CD14-positive monocyte (primary cell): ENCODE measurements around the gene PPIL4. TPM values are rescaled to one million over a fixed set of nuclear protein-coding genes. Genes with fewer than 3 reads are reported as not detected.

ENCODE experiments used
- DNase-seq, 3 donors: peaks; one replicate each; pipeline ENCODE4 v3.0.0-alpha.2; 2011 to 2022
- H2AFZ ChIP-seq: 2 replicates; pipeline ENCODE4 v1.6.0; 2012; ENCODE audit warnings: mild to moderate bottlenecking, low read depth, low read length, inconsistent platforms; ENCODE audit not compliant: insufficient read depth, poor library complexity, severe bottlenecking
- H3K27ac ChIP-seq, 2 donors: 1 replicate in 1 of 2; 2 replicates in 1 of 2; pipeline ENCODE4 v1.5.1; 2012 to 2013; ENCODE audit warnings: low read length in 2 of 2, control low read depth in 1 of 2, inconsistent platforms in 1 of 2, low read depth in 1 of 2, mild to moderate bottlenecking in 1 of 2
- H3K27me3 ChIP-seq, 2 donors: one replicate each; pipeline versions ENCODE4 v1.6.0 to v1.6.1; 2011 to 2013; ENCODE audit warnings: low read length in 2 of 2; ENCODE audit not compliant: control insufficient read depth in 2 of 2, insufficient read depth in 2 of 2
- H3K36me3 ChIP-seq, 2 donors: replicated peaks in 1 of 2; 1 replicate in 1 of 2; 2 replicates in 1 of 2; pipeline versions ENCODE4 v1.5.1 to v1.6.1; 2012 to 2013; ENCODE audit warnings: low read length in 2 of 2, control low read depth in 1 of 2, inconsistent platforms in 1 of 2, mild to moderate bottlenecking in 1 of 2; ENCODE audit not compliant: insufficient read depth in 2 of 2, control insufficient read depth in 1 of 2
- H3K4me1 ChIP-seq, 2 donors: 1 replicate in 1 of 2; 2 replicates in 1 of 2; pipeline versions ENCODE4 v1.5.1 to v1.6.1; 2012 to 2013; ENCODE audit warnings: low read length in 2 of 2, control low read depth in 1 of 2, inconsistent platforms in 1 of 2, mild to moderate bottlenecking in 1 of 2, moderate library complexity in 1 of 2; ENCODE audit not compliant: insufficient read depth in 2 of 2, control insufficient read depth in 1 of 2
- H3K4me2 ChIP-seq: replicated peaks from 2 replicates; pipeline ENCODE3; 2012; ENCODE audit warnings: low read length, moderate library complexity, mild to moderate bottlenecking; ENCODE audit not compliant: poor library complexity, severe bottlenecking; ENCODE audit errors: extremely low read depth
- H3K4me3 ChIP-seq, 3 experiments: fragments of 200-600 bp in 1 of 3; sonication (generic) in 1 of 3; replicated peaks in 1 of 3; 1 replicate in 2 of 3; 2 replicates in 1 of 3; pipeline ENCODE4 v1.5.1; 2011 to 2013; ENCODE audit warnings: low read length in 3 of 3, mild to moderate bottlenecking in 3 of 3, control low read depth in 2 of 3, low read depth in 2 of 3, inconsistent platforms in 1 of 3, moderate library complexity in 1 of 3
- H3K79me2 ChIP-seq: 2 replicates; pipeline ENCODE4 v1.6.0; 2012; ENCODE audit warnings: mild to moderate bottlenecking, control low read depth, inconsistent platforms, low read length, moderate library complexity; ENCODE audit not compliant: insufficient read depth
- H3K9ac ChIP-seq: 2 replicates; pipeline ENCODE4 v1.6.0; 2017; ENCODE audit warnings: low read length, mild to moderate bottlenecking; ENCODE audit not compliant: insufficient read depth, poor library complexity, severe bottlenecking
- H3K9me3 ChIP-seq, 2 donors: replicated peaks in 1 of 2; 1 replicate in 1 of 2; 2 replicates in 1 of 2; pipeline versions ENCODE4 v1.5.1 to v1.6.1; 2012 to 2013; ENCODE audit warnings: low read length in 2 of 2, control low read depth in 1 of 2; ENCODE audit not compliant: control insufficient read depth in 1 of 2, insufficient read depth in 1 of 2
- H4K20me1 ChIP-seq: 2 replicates; pipeline ENCODE4 v1.6.0; 2012; ENCODE audit warnings: mild to moderate bottlenecking, low read length, control low read depth, moderate library complexity; ENCODE audit not compliant: insufficient read depth
- H3K27ac Mint-ChIP-seq, 7 donors: one replicate each; pipeline ENCODE4 v1.8.0; 2020; ENCODE audit warnings: mild to moderate bottlenecking in 7 of 7, mixed read lengths in 7 of 7, moderate library complexity in 6 of 7, inconsistent platforms in 2 of 7
- H3K27me3 Mint-ChIP-seq, 3 donors: one replicate each; pipeline ENCODE4 v1.8.0; 2021 to 2022; ENCODE audit warnings: low read depth in 3 of 3, mild to moderate bottlenecking in 3 of 3, mixed read lengths in 3 of 3, moderate library complexity in 3 of 3, inconsistent platforms in 1 of 3
- H3K36me3 Mint-ChIP-seq, 2 donors: one replicate each; pipeline ENCODE4 v1.8.0; 2020; ENCODE audit warnings: mixed read lengths in 2 of 2, inconsistent platforms in 1 of 2, mild to moderate bottlenecking in 1 of 2
- H3K4me1 Mint-ChIP-seq: one replicate; pipeline ENCODE4 v1.8.0; 2020; ENCODE audit warnings: mild to moderate bottlenecking, mixed read lengths
- H3K4me3 Mint-ChIP-seq, 2 donors: one replicate each; pipeline ENCODE4 v1.8.0; 2020; ENCODE audit warnings: mild to moderate bottlenecking in 2 of 2, mixed read lengths in 2 of 2, moderate library complexity in 1 of 2
- H3K9me3 Mint-ChIP-seq, 7 donors: one replicate each; pipeline ENCODE4 v1.8.0; 2020 to 2022; ENCODE audit warnings: mixed read lengths in 7 of 7, mild to moderate bottlenecking in 6 of 7, moderate library complexity in 6 of 7, inconsistent platforms in 2 of 7
- CTCF ChIP-seq: fragments of 200-600 bp; IDR thresholded peaks from one replicate; pipeline ENCODE4 v1.8.0; 2022; ENCODE audit warnings: antibody characterized with exemption, mild to moderate bottlenecking
- WGBS: methylation state at CpG from one replicate; pipeline ENCODE4 v1.1.5; 2013; ENCODE audit warnings: missing lambda C conversion rate; ENCODE audit not compliant: insufficient coverage; 5-methylcytosine and 5-hydroxymethylcytosine counted together
- intact Hi-C, 2 donors: fragments of 100-400 bp; cut with micrococcal nuclease; formaldehyde crosslinking; loops; one replicate each; pipeline versions ENCODE4 v1.15.0 to v1.15.1; 2023
- polyA plus RNA-seq, 3 donors: library from polyadenylated mRNA; depleted of rRNA in 1 of 3; unstranded in 2 of 3; stranded (reverse) in 1 of 3; fragments of 300-500 nt in 2 of 3; fragments of >200 nt in 1 of 3; fragmentation: Illumina TruSeq in 2 of 3; gene quantifications; 1 replicate in 2 of 3; 2 replicates in 1 of 3; pipeline ENCODE4 v1.2.3, GENCODE V29; 2012 to 2021

The PPIL4 gene
- polyA plus RNA-seq, 3 donors, result 3.5 to 9.2 (median 4.4) TPM

GRCh38 chr6:149510793-149511512, 34.9 kb downstream of the PPIL4 start:
- H3K4me3 ChIP-seq, result no peak overlapping the region
- DNase-seq, result no peak
- no peaks in the 10 kb centered on the region for H3K9me3 ChIP-seq
- no peak overlapping the region for H3K4me2 ChIP-seq
- Mint-ChIP-seq H3K9me3 (no peaks in the 10 kb centered on the region), H3K27me3 (no peaks in the 10 kb centered on the region), H3K36me3 (peaks cover 48 to 70% of the 10 kb centered on the region in 2 donors), H3K4me3 (no peak overlapping the region), H3K27ac (peak overlapping the region in 3 of 7 donors; percentile 0 to 58 (median 50)), H3K4me1 (peaks cover 6% of the 10 kb centered on the region)
- no peaks in the 10 kb centered on the region for H4K20me1 ChIP-seq
- no peaks in the 10 kb centered on the region for H3K4me1 ChIP-seq
- intact Hi-C loops, result loop anchor here in 1 of 2 donors (10.0 kb wide), 1 partner anchor 476 kb away; no protein-coding TSS in a partner anchor
- no peak overlapping the region for H3K27ac ChIP-seq
- H3K27me3 ChIP-seq, result no peaks in the 10 kb centered on the region
- H2AFZ ChIP-seq, result no peak overlapping the region
- no peaks in the 10 kb centered on the region for H3K79me2 ChIP-seq
- H3K36me3 ChIP-seq, result peaks cover 45 to 76% of the 10 kb centered on the region in 2 donors
- H3K9ac ChIP-seq, result no peak overlapping the region
- TF ChIP-seq CTCF, result no peak
- 97% methylated on average over 3 of the region's 4 CpGs for WGBS

- no peak overlapping the region for H3K27ac Mint-ChIP-seq
- Histone ChIP-seq H3K27me3 (no peaks in the 10 kb centered on the region), H2AFZ (no peak overlapping the region), H3K9me3 (no peaks in the 10 kb centered on the region), H3K36me3 (peaks cover 52 to 86% of the 10 kb centered on the region in 2 donors), H3K4me1 (no peaks in the 10 kb centered on the region), H4K20me1 (no peaks in the 10 kb centered on the region), H3K27ac (no peak overlapping the region), H3K4me3 (no peak overlapping the region), H3K9ac (no peak overlapping the region), H3K79me2 (no peaks in the 10 kb centered on the region), H3K4me2 (no peak overlapping the region)
- H3K4me3 Mint-ChIP-seq, result no peak overlapping the region
- WGBS, result no CpG with 5 or more reads among the region's 3 CpGs
- no peak for TF ChIP-seq CTCF
- H3K27me3 Mint-ChIP-seq, result no peaks in the 10 kb centered on the region
- peaks cover 54 to 69% of the 10 kb centered on the region in 2 donors for H3K36me3 Mint-ChIP-seq
- intact Hi-C loops, result no loop called here
- H3K9me3 Mint-ChIP-seq, result no peaks in the 10 kb centered on the region
- no peak for DNase-seq
- H3K4me1 Mint-ChIP-seq, result no peaks in the 10 kb centered on the region
Measured at GRCh38 chr6:149508485-149508884, 37.4 kb downstream of the PPIL4 start.
